Liver (tissue), 9 donors: ENCODE results near the gene WIZ. TPM values are rescaled to one million over a fixed set of nuclear protein-coding genes. Genes with fewer than 3 reads are reported as not detected.

Experiments
- DNase-seq: peaks from one replicate; pipeline ENCODE4 v3.0.0-alpha.2; 2017; ENCODE audit warnings: low spot score
- H3K27ac ChIP-seq, 2 donors: one replicate each; pipeline ENCODE4 v1.7.0; 2013; ENCODE audit warnings: inconsistent platforms in 2 of 2, low read length in 2 of 2, control low read depth in 1 of 2, low read depth in 1 of 2, mild to moderate bottlenecking in 1 of 2
- H3K27me3 ChIP-seq, 4 donors: one replicate each; pipeline versions ENCODE4 v1.6.1 to v1.7.0; 2013; ENCODE audit warnings: low read length in 3 of 4, inconsistent platforms in 1 of 4, mild to moderate bottlenecking in 1 of 4, moderate library complexity in 1 of 4; ENCODE audit not compliant: control insufficient read depth in 4 of 4, insufficient read depth in 4 of 4
- H3K36me3 ChIP-seq, 4 donors: one replicate each; pipeline versions ENCODE4 v1.6.1 to v1.7.0; 2013; ENCODE audit warnings: low read length in 3 of 4, mild to moderate bottlenecking in 3 of 4, low read depth in 1 of 4, moderate library complexity in 1 of 4; ENCODE audit not compliant: control insufficient read depth in 4 of 4, insufficient read depth in 3 of 4
- H3K4me1 ChIP-seq, 4 donors: one replicate each; pipeline versions ENCODE4 v1.6.1 to v1.7.0; 2013; ENCODE audit warnings: low read length in 3 of 4, mild to moderate bottlenecking in 3 of 4, moderate library complexity in 1 of 4; ENCODE audit not compliant: control insufficient read depth in 4 of 4, insufficient read depth in 4 of 4
- H3K4me3 ChIP-seq, 3 donors: one replicate each; pipeline versions ENCODE4 v1.6.1 to v1.7.0; 2013; ENCODE audit warnings: low read length in 3 of 3, control low read depth in 1 of 3, low read depth in 1 of 3, mild to moderate bottlenecking in 1 of 3
- H3K9ac ChIP-seq, 2 donors: one replicate each; pipeline ENCODE4 v1.7.0; 2013; ENCODE audit warnings: low read length in 2 of 2, mild to moderate bottlenecking in 2 of 2, moderate library complexity in 2 of 2, control low read depth in 1 of 2, low read depth in 1 of 2
- H3K9me3 ChIP-seq, 4 donors: one replicate each; pipeline versions ENCODE4 v1.6.1 to v1.7.0; 2013; ENCODE audit warnings: low read length in 3 of 4; ENCODE audit not compliant: control insufficient read depth in 4 of 4
- ATF3 ChIP-seq: IDR thresholded peaks from 2 replicates; pipeline ENCODE4 v1.6.1; 2016; ENCODE audit warnings: antibody characterized with exemption
- CTCF ChIP-seq: fragments of 150-350 bp; IDR thresholded peaks from 2 replicates; pipeline ENCODE4 v1.5.1; 2017; ENCODE audit warnings: improper control_type of control experiment, low read depth, low read length; ENCODE audit not compliant: missing input control
- EGR1 ChIP-seq, 2 donors: IDR thresholded peaks; 2 replicates each; pipeline ENCODE4 v1.6.1; 2016 to 2018; ENCODE audit warnings: antibody characterized with exemption in 2 of 2, low read depth in 2 of 2
- FOXA1 ChIP-seq: IDR thresholded peaks from 2 replicates; pipeline ENCODE4 v1.6.1; 2016; ENCODE audit warnings: antibody characterized with exemption
- FOXA2 ChIP-seq: IDR thresholded peaks from 2 replicates; pipeline ENCODE4 v1.6.1; 2016; ENCODE audit warnings: antibody characterized with exemption
- GABPA ChIP-seq, 2 donors: IDR thresholded peaks in 1 of 2; conservative IDR thresholded peaks in 1 of 2; 2 replicates each; pipeline ENCODE4 v1.6.1; 2016; ENCODE audit warnings: antibody characterized with exemption in 2 of 2, mild to moderate bottlenecking in 1 of 2, moderate library complexity in 1 of 2
- HNF4A ChIP-seq, 2 donors: conservative IDR thresholded peaks; 2 replicates each; pipeline ENCODE4 v1.6.1; 2016; ENCODE audit warnings: antibody characterized with exemption in 2 of 2, mild to moderate bottlenecking in 2 of 2
- HNF4G ChIP-seq: IDR thresholded peaks from 2 replicates; pipeline ENCODE4 v1.6.1; 2016; ENCODE audit warnings: antibody characterized with exemption
- JUND ChIP-seq, 2 donors: IDR thresholded peaks; 2 replicates each; pipeline ENCODE4 v1.6.1; 2016; ENCODE audit warnings: antibody characterized with exemption in 2 of 2
- MAX ChIP-seq: IDR thresholded peaks from 2 replicates; pipeline ENCODE4 v1.6.1; 2016; ENCODE audit warnings: antibody characterized with exemption
- NR2F2 ChIP-seq: IDR thresholded peaks from 2 replicates; pipeline ENCODE4 v1.6.1; 2016; ENCODE audit warnings: antibody characterized with exemption
- RAD21 ChIP-seq, 2 donors: IDR thresholded peaks; 2 replicates each; pipeline ENCODE4 v1.6.1; 2016; ENCODE audit warnings: antibody characterized with exemption in 2 of 2, mild to moderate bottlenecking in 2 of 2
- REST ChIP-seq: IDR thresholded peaks from 2 replicates; pipeline ENCODE4 v1.6.1; 2016; ENCODE audit warnings: antibody characterized with exemption, mild to moderate bottlenecking
- RXRA ChIP-seq, 2 donors: IDR thresholded peaks; 2 replicates each; pipeline ENCODE4 v1.6.1; 2017 to 2018; ENCODE audit warnings: antibody characterized with exemption in 2 of 2, mild to moderate bottlenecking in 1 of 2
- SP1 ChIP-seq: IDR thresholded peaks from 2 replicates; pipeline ENCODE4 v1.6.1; 2018; ENCODE audit warnings: antibody characterized with exemption, mild to moderate bottlenecking
- TAF1 ChIP-seq: conservative IDR thresholded peaks from 2 replicates; pipeline ENCODE4 v1.6.1; 2016; ENCODE audit warnings: antibody characterized with exemption, mild to moderate bottlenecking
- YY1 ChIP-seq: IDR thresholded peaks from 2 replicates; pipeline ENCODE4 v1.6.1; 2016; ENCODE audit warnings: antibody characterized with exemption, mild to moderate bottlenecking
- ZBTB33 ChIP-seq: IDR thresholded peaks from 2 replicates; pipeline ENCODE4 v1.6.1; 2016; ENCODE audit warnings: antibody characterized with exemption
- WGBS: extraction: QIAGEN DNeasy Blood & Tissue Kit; methylation state at CpG from one replicate; pipeline ENCODE4 v1.1.7; 2013; 5-methylcytosine and 5-hydroxymethylcytosine counted together
- polyA plus RNA-seq, 2 donors: library from polyadenylated mRNA; stranded (reverse) in 1 of 2; unstranded in 1 of 2; fragments of 200-250 nt in 1 of 2; fragments of >200 nt in 1 of 2; fragmentation: Nextera tagmentation in 1 of 2; extraction: Ambion mirVana in 1 of 2; gene quantifications; one replicate each; pipeline versions ENCODE4 v1.2.1 to v1.2.3, GENCODE V29; 2013 to 2015
- total RNA-seq, 2 donors: library from RNA; depleted of rRNA; stranded (reverse); fragments of >200 nt; gene quantifications; one replicate each; pipeline ENCODE4 v1.2.3, GENCODE V29; 2014
- donor health status: healthy.
- donor health status: healthy.
- donor health status: healthy.
- donor health status: healthy.
- donor health status: healthy.

The WIZ gene
- total and polyA plus RNA-seq, 4 donors, result 3.8 to 12.7 (median 8.6) TPM

GRCh38 chr19:15433519-15434069 is 16.2 kb downstream of the WIZ start:
- Histone ChIP-seq H3K27me3 (no peaks in the 10 kb centered on the region), H3K27ac (peak overlapping the region in 1 of 2 donors; percentile 83), H3K4me3 (no peak overlapping the region), H3K36me3 (no peaks in the 10 kb centered on the region), H3K9me3 (no peaks in the 10 kb centered on the region), H3K4me1 (peaks cover 17 to 53% (median 39%) of the 10 kb centered on the region in 4 donors), H3K9ac (no peak overlapping the region)
- WGBS, result 79% methylated on average over 8 of the region's 8 CpGs
- TF ChIP-seq ZBTB33, result no peak
- TF ChIP-seq ATF3, result no peak
- no peak for TF ChIP-seq JUND (IDR thresholded peaks at IDR 0.05)
- no peak for TF ChIP-seq FOXA2
- no peak for TF ChIP-seq CTCF
- no peak for TF ChIP-seq RXRA (IDR thresholded peaks at IDR 0.05)
- TF ChIP-seq TAF1, result no peak
- TF ChIP-seq RAD21 (IDR thresholded peaks at IDR 0.05), result no peak
- TF ChIP-seq HNF4A (conservative IDR thresholded peaks at IDR 0.05), result no peak
- TF ChIP-seq YY1, result no peak
- TF ChIP-seq NR2F2, result no peak
- no peak for TF ChIP-seq EGR1 (IDR thresholded peaks at IDR 0.05; ENCODE audit: low read depth in 2 of 2)
- no peak for TF ChIP-seq SP1
- no peak for TF ChIP-seq GABPA (IDR thresholded peaks at IDR 0.05 in 1 of 2, conservative IDR thresholded peaks at IDR 0.05 in 1 of 2)
- TF ChIP-seq FOXA1, result no peak
- TF ChIP-seq HNF4G, result no peak
- no peak for TF ChIP-seq MAX
- TF ChIP-seq REST, result no peak
- no peak for DNase-seq
